Caco-2 (cell line): Measurements from ENCODE around the gene SLC22A23. TPM values are rescaled to one million over a fixed set of nuclear protein-coding genes. Genes with fewer than 3 reads are reported as not detected.
A peak's percentile ranks its signal among the peaks of the same experiment; 100 is the strongest.

Source experiments
- BruUV-seq: library from RNA; stranded (reverse); fragments of 400-500 nt; replicated peaks from 2 replicates; lab custom pipeline; 2021; lab: Mats Ljungman, UMichigan
- CTCF ChIA-PET: fragments of 300-600 bp; sonication (Branson Sonifier 250); formaldehyde crosslinking; loops from one replicate; lab custom pipeline; 2022; ENCODE audit warnings: antibody characterized with exemption; lab: Charles Lee
- POLR2A ChIA-PET: fragments of 300-600 bp; sonication (Branson Sonifier 250); formaldehyde crosslinking; loops from one replicate; lab custom pipeline; 2022; ENCODE audit warnings: antibody characterized with exemption; lab: Charles Lee
- DNase-seq, 2 experiments: peaks; one replicate each; pipeline versions ENCODE4 v3.0.0 to v3.0.0-alpha.2; 2020 to 2022
- H3K27me3 ChIP-seq: replicated peaks from 2 replicates; pipeline ENCODE4 v1.6.0; 2011; ENCODE audit warnings: low read length; ENCODE audit not compliant: control insufficient read depth, insufficient read depth
- H3K36me3 ChIP-seq: 2 replicates; pipeline ENCODE4 v1.5.1; 2011; ENCODE audit warnings: low read length; ENCODE audit not compliant: control insufficient read depth, insufficient read depth
- H3K4me1 ChIP-seq: fragments of 250-450 bp; sonication (Bioruptor Pico); 2 replicates; pipeline ENCODE4 v1.5.1; 2020; ENCODE audit warnings: mild to moderate bottlenecking
- H3K4me3 ChIP-seq: 2 replicates; pipeline ENCODE4 v1.5.1; 2011; ENCODE audit warnings: low read depth, mild to moderate bottlenecking, control low read depth, low read length
- H3K9me3 ChIP-seq: fragments of 250-450 bp; sonication (Bioruptor Pico); 2 replicates; pipeline ENCODE4 v1.5.1; 2020; ENCODE audit warnings: mild to moderate bottlenecking, moderate library complexity
- H3K27ac Mint-ChIP-seq: one replicate; pipeline ENCODE4 v1.8.0; 2022; ENCODE audit warnings: mixed read lengths; ENCODE audit not compliant: unreplicated experiment
- H3K27me3 Mint-ChIP-seq: one replicate; pipeline ENCODE4 v1.8.0; 2022; ENCODE audit warnings: mixed read lengths; ENCODE audit not compliant: insufficient read depth, unreplicated experiment
- H3K36me3 Mint-ChIP-seq: one replicate; pipeline ENCODE4 v1.8.0; 2022; ENCODE audit warnings: mild to moderate bottlenecking, mixed read lengths; ENCODE audit not compliant: insufficient read depth, unreplicated experiment
- H3K4me1 Mint-ChIP-seq: one replicate; pipeline ENCODE4 v1.8.0; 2022; ENCODE audit warnings: low read depth, mixed read lengths; ENCODE audit not compliant: unreplicated experiment
- H3K4me3 Mint-ChIP-seq: one replicate; pipeline ENCODE4 v1.8.0; 2022; ENCODE audit warnings: mild to moderate bottlenecking, moderate library complexity, mixed read lengths; ENCODE audit not compliant: unreplicated experiment
- H3K9me3 Mint-ChIP-seq: one replicate; pipeline ENCODE4 v1.8.0; 2022; ENCODE audit warnings: mixed read lengths; ENCODE audit not compliant: unreplicated experiment
- intact Hi-C: fragments of 100-400 bp; cut with micrococcal nuclease; formaldehyde crosslinking; loops from one replicate; pipeline ENCODE4 v1.10.0; 2022; ENCODE audit not compliant: unreplicated experiment
- total RNA-seq: library from RNA; stranded (reverse); gene quantifications from 2 replicates; pipeline ENCODE4 v1.2.3, GENCODE V29; 2022
- TF ChIP-seq, protein P1 (sequence below), 2 experiments: fragments of 200-600 bp in 1 of 2; IDR thresholded peaks; 1 replicate in 1 of 2; 2 replicates in 1 of 2; pipeline versions ENCODE4 v1.5.1 to v1.8.0; 2011 to 2022; ENCODE audit warnings: antibody characterized with exemption in 1 of 2, control low read depth in 1 of 2, inconsistent platforms in 1 of 2, low read depth in 1 of 2, low read length in 1 of 2, mild to moderate bottlenecking in 1 of 2, moderate library complexity in 1 of 2; ENCODE audit not compliant: insufficient read depth in 1 of 2, severe bottlenecking in 1 of 2, unreplicated experiment in 1 of 2

SLC22A23 gene
- total RNA-seq, 1 experiment from 2014 or later: 45.5 TPM

DNA sequence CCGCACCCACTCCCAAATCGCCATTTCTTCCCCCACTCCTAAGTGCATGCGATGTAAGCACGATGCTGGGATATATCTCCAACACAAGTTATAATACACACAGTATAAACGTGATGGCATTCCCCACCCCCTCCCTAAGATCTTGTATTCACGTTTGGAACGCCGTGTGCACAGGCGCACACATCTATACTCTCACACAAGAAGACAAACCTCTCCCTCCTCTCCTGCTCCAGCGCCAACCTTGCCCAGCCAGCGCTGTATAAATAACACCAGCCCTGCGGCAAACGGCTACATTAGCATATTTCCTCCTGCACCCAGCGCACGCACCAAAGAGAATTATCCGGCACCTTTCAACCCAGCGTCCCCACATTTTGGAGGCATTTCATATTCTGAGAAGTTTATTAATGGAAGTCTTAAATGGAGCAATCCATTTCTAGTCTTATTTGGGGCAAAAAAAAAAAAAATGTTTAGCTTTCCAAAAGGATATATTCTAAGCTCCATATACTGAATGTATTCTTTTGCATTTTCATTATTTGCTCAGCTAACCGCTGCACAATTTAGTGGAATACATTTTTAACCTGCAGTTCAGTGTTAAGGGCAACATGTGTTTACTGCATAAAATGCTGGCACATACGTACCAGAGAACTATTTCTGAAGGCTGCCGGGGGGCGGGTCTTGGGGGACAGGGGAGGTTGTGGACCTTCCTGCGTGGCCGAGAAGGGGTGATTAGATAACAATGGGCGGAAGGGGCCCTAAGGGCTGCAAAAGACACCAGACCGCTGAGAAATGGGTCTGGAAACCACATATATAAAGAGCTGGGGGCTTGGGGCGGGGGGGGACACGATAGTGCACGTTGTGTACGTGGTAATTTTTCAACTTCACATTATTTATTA is 1.1 kb upstream of the SLC22A23 start:
- Histone ChIP-seq H3K9me3 (no peaks in the 10 kb centered on the region), H3K27me3 (no peaks in the 10 kb centered on the region), H3K36me3 (no peaks in the 10 kb centered on the region), H3K4me3 (peak overlapping the region; percentile 87), H3K4me1 (peaks cover 10% of the 10 kb centered on the region; the same call in 1 of the 2 replicates)
- no peaks in the 10 kb centered on the region for H3K27me3 Mint-ChIP-seq
- DNase-seq: no peak
- BruUV-seq: no TSS peak
- peaks cover 9% of the 10 kb centered on the region for H3K4me1 Mint-ChIP-seq
- H3K4me3 Mint-ChIP-seq: peak overlapping the region; percentile 77
- no peaks in the 10 kb centered on the region for H3K9me3 Mint-ChIP-seq
- TF ChIP-seq, protein P1, sequence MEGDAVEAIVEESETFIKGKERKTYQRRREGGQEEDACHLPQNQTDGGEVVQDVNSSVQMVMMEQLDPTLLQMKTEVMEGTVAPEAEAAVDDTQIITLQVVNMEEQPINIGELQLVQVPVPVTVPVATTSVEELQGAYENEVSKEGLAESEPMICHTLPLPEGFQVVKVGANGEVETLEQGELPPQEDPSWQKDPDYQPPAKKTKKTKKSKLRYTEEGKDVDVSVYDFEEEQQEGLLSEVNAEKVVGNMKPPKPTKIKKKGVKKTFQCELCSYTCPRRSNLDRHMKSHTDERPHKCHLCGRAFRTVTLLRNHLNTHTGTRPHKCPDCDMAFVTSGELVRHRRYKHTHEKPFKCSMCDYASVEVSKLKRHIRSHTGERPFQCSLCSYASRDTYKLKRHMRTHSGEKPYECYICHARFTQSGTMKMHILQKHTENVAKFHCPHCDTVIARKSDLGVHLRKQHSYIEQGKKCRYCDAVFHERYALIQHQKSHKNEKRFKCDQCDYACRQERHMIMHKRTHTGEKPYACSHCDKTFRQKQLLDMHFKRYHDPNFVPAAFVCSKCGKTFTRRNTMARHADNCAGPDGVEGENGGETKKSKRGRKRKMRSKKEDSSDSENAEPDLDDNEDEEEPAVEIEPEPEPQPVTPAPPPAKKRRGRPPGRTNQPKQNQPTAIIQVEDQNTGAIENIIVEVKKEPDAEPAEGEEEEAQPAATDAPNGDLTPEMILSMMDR (IDR thresholded peaks at IDR 0.05; ENCODE audit: insufficient read depth in 1 of 2, low read depth in 1 of 2, low read length in 1 of 2, severe bottlenecking in 1 of 2, unreplicated experiment in 1 of 2): no peak
- H3K27ac Mint-ChIP-seq: peak overlapping the region; percentile 21
- CTCF ChIA-PET: interaction anchor here (0.6 kb wide), 1 partner anchor 74 kb away, joined by 3 read pairs; no protein-coding TSS in a partner anchor
- no peaks in the 10 kb centered on the region for H3K36me3 Mint-ChIP-seq
- intact Hi-C loops: loop anchor here (5.0 kb wide), 3 partner anchors 44 to 274 kb away; no protein-coding TSS in a partner anchor
- POLR2A ChIA-PET: interaction anchor here (0.6 kb wide), 1 partner anchor 26 kb away, joined by 3 read pairs; no protein-coding TSS in a partner anchor

DNA sequence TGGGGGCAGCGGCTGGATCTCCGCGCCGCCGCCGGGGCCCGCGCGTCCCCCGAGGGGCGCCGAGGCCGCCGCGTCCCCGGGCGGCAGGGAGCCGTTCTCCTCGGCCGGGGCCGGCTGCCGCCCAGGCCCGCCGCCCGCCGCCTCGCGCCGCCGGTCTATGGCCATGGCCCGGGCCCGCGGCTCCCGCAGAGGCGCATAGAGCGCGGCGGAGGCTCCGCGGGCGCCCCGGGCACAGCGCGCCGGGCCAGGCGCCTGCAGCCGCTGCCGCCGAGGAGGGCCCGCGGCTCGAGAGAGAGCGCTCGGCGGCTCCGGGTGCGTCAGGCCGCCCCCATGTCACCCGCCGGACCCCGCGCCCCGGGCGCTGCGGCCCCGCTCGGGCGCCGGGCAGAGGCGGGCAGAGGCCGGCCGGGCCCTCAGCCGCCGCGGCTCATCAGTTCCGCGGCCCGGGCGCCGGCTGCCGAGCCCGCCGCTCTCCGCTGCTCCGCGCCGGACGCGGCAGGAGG is 404 bp downstream of the SLC22A23 start:
- Histone ChIP-seq H3K27me3 (no peaks in the 10 kb centered on the region), H3K36me3 (no peaks in the 10 kb centered on the region), H3K4me3 (peak overlapping the region; percentile 87), H3K9me3 (no peaks in the 10 kb centered on the region), H3K4me1 (peaks cover 10% of the 10 kb centered on the region; the same call in 1 of the 2 replicates)
- H3K36me3 Mint-ChIP-seq: no peaks in the 10 kb centered on the region
- POLR2A ChIA-PET: interaction anchor here (0.5 kb wide), 1 partner anchor 9 kb away, joined by 3 read pairs; no protein-coding TSS in a partner anchor
- CTCF ChIA-PET: interaction anchor here (0.6 to 1.5 kb wide), 19 partner anchors 12 to 208 kb away, joined by 3 to 8 read pairs (median 3); no protein-coding TSS in a partner anchor
- no peaks in the 10 kb centered on the region for H3K27me3 Mint-ChIP-seq
- H3K4me1 Mint-ChIP-seq: peaks cover 9% of the 10 kb centered on the region
- peak overlapping the region; percentile 77 for H3K4me3 Mint-ChIP-seq
- intact Hi-C loops: loop anchor here (5.0 kb wide), 3 partner anchors 46 to 276 kb away; no protein-coding TSS in a partner anchor
- no peaks in the 10 kb centered on the region for H3K9me3 Mint-ChIP-seq
- no peak overlapping the region for H3K27ac Mint-ChIP-seq
- BruUV-seq: no TSS peak
- no peak for DNase-seq
- TF ChIP-seq, protein P1 (IDR thresholded peaks at IDR 0.05; ENCODE audit: insufficient read depth in 1 of 2, low read depth in 1 of 2, low read length in 1 of 2, severe bottlenecking in 1 of 2, unreplicated experiment in 1 of 2): no peak
